HG03139 (cell line): ENCODE data around the gene DUSP8.

Source experiments
- ATAC-seq: cut with Tn5 transposase; IDR thresholded peaks from one replicate; pipeline ENCODE4 v1.9.1; 2021; ENCODE audit not compliant: unreplicated experiment

Gene DUSP8

DNA sequence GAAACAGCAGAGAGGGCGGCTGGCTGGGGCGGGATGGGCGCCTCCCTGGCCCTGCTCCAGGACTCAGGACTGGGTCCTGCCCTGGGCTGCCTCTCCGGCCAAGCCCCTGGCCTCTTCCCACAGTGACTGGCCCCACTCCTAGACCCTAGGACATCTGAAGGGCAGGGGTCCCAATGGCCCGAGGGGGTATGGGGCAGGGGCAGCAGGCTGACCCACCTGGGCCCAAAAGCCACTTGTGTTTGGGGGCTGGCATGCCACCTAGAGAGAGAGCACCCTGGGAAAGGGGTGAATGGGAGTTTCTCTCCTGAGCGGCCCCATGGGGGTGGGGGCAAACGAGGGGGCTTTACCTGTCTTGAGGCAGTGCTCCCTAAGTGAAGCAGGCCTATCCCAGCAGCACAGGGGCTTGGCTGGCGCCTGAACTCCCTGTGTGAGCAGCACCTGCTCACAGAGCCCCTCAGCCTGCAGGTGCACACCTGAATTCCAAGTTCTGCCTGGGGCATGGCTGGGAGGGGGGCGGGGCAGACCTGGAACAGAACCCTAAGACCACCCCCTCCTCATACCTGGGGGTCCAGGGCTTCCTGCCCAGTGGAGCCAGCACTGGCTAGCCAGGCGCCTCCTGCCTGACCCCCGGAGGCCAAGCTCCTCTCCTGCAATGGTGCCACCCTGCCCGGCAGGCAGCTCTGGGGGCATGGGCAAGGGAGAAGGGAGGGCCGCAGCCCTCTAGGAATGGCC lies 16.9 kb downstream of the DUSP8 start:
- no peak for ATAC-seq

DNA sequence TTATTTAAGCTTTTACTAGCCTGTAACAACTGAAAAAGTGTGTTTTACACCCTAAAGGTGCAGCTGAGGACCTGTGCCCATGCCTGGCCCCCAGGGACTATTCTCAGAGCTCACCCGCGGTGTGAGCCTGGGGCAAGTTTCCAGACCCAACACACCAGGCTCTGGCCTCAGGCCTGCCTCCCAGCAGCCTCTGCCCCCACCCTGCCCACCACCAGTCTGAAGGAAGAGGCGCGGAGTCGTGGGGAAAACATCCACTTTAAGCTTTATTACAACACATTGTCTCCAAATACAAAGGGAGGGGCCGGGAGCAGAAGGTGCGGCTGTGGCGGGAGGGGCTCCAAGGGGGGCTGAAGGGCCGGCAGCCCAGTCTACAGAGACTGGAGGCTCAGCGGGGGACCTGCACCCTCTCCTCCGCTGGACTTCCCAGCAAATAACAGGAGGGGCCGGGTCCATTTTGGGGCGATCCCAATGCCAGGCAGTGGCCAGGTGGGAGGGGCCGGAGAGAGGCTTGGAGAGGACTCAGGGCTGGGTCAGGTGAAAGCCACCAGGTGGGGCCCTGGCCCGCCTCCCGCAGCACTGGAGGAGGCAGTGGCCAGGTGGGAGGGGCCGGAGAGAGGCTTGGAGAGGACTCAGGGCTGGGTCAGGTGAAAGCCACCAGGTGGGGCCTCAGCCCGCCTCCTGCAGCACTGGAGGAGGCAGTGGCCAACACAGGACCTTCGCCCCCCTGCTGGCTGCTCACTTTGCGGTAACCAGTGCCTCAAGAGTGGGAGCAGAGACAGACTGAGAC lies 18.1 kb downstream of the DUSP8 start:
- no peak for ATAC-seq

DNA sequence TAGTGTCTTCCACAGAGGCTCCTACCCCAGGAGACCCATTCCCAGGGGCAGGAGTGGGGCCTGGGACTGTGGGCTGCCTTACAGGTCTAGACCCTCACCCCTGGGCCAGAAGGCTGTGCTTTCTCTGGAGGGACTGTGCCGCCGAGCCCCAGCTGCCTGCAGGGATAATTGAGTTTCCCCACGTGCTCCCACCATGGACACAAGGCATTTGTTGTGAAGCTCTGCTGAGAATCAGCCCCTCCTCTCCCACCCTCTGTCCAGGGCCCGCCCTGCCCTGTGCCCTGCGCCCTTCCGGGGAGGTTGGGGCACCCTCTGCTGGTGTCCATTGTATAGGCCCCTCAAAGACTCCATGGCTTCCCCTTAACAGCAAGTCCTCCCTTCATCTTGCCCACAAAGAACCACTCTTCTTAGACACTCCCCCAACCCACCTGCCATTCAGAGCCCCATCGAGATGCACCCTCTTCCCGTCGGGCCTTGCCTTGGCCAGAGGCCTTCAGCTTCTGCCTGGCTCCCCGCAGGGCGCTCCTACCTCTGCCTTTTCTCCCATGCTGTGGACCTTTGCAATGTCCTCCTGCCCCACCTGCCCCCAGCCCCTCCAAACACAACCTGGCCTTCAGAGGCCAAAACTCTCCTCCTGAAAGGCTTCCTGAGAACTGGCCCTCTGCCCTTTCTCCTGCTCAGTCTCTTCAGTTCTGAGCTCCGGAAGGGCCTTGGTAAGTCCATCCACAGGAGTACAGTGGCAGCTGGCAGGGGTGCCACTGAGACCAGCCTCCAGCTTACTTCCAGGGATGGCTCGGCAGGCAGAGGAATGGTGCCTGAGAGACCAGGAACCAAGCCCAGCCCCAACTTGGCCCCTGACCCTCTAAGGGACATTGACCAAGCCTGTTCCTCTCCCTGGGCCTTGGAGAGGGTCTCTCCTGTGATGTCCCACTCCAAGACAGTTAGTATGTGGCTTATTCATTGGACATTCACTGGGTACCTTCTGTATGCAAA lies 22.4 kb downstream of the DUSP8 start:
- ATAC-seq = no peak

DNA sequence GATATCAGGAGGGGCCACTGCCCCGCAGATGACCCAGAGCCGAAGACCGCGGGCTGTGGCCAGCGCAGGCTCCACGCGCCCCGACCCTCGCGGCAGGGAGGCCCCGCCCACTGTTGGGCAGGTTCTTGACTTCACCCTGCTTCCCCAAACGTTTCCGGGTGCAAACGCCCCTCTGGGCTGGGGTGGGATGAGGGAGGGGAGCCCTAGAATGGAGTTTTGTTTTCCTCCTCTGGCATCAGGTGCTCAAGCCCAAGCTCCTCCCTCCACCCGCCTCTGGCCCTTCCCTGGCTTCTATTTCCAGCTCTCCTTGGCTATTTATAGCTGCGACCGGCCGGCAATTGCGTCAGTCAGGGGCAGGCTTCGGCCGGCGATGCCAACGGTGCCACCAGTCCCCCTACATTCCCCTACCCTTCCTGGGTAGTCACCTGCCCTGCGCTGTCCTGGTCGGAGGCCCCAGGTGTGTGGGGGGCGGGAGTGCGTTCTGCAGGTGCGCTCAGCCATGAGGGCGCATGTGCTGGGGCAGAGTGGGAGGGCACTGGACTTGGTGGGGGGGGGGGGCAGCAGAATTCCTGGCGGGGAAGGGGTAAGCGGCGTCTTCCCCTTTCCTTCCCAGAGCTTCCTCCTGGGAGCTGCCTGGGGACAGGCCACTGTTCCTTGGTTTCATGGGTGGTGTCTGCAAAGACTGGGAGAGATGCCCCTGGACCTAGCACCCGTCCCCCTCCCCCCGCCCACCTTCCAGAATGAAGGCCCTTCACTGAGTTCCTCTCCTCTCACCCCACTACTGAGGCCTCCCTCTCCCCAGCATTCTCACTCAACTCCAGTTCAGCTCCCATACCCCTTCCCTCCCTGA lies 23.6 kb downstream of the DUSP8 start:
- no peak for ATAC-seq

DNA sequence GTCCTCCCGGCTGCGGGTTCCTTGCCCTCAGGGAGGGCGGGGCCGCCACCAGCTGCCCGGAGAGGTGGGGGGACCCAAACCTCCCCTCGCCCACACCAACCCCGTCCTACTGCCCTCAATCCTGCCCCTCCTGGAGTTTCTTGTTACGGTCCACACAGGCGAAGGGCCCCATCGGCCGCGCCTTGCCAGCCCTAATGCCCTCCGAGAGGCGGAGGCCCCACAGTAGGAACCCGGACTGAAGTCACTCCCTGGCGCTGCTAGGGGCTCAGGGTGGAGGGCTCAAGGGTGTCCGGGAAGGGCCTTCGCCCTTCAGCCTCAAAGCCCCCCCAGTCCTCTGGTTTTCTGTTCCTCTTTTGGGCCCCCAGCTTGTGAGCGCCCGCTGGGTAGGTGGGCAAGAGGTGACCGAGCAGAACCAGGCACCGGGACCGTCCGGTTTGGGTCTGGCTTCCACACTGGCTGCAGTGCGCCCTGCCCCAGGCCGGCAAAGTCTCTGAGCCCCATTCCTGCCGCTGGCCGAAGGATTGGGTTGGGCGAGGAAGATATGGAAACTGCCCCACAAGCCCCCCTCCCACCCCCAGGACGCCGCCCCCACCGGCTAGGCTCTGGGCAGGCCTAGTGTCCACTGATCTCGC lies 24.5 kb downstream of the DUSP8 start:
- ATAC-seq = no peak

DNA sequence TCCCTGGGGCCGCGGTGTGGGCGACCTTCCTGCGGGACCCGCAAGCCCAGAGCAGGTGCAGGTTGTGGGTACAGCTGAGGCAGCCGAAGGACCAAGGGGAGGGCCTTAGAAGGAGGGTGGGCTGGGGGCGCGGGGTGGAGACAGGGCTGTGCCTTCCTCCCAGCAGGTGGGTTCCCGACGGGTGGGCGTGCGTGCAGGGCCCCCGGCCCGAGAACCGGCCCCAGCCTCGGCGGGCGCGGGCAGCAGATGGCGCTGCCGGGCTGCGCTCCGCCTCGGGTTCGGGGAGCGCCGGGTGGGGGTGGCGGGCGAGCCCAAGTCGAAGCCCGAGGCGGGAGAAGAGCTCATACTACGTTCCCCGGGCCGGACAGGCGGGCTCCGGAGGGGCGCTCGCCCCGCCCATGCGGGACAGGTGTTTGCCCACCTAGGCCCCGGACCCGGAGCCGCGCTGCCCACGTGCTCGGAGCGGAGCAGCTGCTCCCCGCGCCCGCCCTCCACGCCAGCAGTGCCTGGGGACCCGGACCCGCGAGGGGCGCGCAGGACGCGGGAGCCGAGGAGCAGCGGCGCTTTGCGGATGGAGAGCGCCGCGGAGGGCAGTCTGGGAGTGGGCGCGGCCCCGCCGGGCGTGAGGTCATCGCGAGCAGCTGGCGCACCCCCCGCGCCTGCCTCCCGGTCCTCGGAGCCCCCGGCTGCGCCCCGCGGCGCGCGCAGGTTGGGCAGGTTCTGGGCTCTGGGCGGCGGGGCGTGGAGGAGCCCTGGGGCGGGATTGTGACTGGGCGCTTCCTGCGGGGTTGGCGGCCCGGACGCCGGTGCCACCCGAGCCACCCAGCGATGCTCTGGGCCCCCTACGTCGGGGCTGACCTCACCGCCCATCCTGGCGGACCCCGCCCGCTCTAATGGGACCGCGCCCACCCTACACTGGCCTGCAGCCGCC lies 25.3 kb downstream of the DUSP8 start:
- no peak for ATAC-seq

DNA sequence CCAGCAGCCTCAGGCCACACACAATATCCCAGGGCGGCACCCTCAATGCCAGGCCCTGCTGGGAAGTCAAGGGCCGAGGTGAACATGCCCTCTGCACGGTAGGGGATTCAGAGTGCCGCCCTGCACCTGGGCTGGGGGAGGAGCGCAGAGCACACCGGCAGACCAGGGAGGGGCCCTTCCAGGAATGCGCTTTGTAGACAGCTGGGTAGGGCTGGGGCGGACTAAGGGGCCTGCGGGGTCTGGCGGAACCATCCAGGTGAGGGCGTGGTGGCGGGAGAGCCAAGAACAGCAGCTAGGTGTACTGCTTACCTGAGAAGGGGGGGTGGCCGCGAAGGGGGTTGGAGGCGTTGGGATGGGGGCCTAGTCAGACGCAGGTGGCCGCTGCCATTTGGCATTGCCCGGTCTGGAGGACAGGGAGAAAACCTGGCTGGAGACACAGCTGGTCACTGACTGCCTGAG lies 26.0 kb downstream of the DUSP8 start:
- ATAC-seq = no peak

DNA sequence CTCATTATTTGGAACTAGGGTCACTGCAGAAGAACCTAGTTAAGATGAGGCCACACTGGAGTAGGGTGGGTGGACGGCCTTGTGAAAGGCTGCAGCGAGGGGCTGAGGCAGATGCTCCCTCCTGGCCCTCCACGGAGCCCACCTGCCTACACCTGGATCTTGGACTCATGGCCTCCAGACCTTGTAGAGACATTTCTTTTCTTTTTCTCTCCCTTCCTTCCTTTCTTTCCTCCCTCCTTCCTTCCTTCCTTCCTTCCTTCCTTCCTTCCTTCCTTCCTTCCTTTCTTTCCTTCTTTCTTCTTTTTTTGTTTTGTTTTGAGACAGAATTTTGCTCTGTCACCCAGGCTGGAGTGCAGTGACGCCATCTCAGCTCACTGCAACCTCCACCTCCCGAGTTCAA lies 26.6 kb downstream of the DUSP8 start:
- no peak for ATAC-seq

DNA sequence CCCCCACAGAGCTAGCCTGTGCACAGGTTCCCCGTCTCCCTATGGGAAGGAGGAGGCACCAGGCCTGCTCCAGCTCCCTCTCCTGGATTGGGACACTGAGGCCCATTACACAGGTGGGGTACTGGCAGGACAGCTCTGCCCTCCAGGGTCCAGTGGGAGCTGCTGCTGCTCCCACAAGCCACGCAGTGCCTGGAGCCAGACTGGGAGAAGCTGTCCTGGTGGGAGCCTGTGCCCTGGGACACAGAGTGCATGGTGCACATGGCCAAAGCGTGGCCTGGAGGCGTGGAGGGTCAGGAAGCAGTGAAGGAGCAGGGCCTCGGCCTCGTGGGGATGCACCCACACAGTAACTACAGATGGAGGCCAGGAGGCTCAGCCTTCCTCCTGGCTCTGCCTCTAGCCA lies 27.5 kb downstream of the DUSP8 start:
- no peak for ATAC-seq

DNA sequence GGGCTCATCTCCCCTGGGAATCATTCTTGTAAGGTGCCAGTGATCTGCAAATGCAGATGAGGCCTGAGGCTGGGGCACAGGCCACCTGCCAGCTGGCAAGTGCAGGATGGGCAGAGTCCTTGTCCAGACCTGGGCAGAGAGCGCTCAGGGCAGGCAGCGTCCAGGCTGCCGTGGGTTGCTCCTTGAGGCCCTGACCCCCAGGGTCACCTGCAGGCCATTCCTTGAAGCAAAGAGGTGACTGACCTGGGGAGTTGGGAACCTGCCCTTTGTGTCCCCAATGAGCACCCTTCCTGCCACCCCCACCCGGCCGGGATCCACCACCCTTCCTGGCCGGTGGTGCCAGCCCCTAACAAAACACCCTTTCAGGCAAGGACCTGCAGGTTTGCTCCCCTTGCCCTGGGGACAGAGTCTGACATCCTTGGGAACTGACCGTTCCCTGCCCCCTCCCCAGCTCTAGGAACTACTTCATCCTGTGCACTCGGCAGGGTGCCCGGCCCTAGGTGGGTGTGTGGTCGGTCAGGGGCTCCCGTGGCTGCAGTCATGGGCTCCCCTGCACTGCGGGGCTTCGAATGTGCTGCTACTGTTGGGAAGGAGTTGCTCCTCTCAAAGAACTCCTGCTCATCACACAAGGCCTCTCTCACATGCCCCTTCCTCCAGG lies 28.3 kb downstream of the DUSP8 start:
- ATAC-seq = no peak

DNA sequence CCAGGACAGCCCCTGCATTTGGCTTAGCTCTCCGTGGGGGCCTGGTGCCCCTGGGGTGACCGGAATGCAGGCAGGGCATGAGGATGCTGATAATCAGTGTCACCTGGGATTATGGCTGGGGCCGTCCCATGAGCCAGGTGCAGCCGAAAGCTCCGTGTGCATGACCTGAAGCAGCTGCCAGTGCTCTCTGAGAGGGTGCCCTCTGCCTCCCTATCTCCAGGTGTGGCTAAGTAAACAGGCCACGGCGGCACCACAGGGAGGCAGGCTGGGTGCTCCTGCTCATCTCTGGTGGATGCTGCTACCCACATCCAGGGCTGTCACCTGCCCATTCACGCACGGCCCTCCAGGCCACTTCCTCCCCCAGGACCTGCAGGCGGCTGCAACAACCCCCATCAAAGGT lies 29.8 kb downstream of the DUSP8 start:
- ATAC-seq = no peak

DNA sequence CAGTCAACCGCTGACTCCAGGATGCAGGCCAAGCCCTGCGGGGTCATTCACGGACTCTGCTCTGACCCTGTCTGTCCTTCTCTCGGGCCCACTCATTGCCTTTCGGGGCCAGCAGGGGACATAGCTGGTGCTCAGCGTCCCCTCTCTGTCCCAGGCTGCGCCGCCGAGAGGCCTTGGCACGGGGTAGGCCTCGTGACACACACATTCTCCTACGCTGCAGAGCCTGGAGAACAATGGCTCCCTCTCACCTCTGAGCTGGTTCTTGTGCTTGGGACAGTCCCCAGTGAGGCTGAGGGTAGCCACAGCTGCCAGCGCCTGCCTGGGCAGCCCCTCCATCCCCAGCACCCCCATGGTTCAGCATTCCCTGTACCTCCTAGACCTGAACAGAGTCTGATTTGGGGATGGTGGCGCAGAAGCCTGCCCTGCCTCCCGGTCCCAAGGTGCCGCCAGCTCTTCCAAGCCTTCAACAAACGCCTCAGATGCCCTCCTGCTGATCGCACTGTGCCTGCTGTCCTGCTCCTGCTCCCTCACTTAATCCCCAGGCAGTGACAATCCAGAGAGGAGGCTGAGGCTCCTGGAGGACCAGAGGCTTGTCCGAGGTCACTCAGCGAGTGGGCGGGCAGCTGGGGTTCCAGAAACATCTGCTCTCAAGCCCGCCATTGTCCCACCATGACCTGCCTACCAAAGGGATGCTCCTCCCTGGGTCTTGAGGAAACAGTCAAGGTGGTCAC lies 30.4 kb downstream of the DUSP8 start:
- ATAC-seq = no peak

DNA sequence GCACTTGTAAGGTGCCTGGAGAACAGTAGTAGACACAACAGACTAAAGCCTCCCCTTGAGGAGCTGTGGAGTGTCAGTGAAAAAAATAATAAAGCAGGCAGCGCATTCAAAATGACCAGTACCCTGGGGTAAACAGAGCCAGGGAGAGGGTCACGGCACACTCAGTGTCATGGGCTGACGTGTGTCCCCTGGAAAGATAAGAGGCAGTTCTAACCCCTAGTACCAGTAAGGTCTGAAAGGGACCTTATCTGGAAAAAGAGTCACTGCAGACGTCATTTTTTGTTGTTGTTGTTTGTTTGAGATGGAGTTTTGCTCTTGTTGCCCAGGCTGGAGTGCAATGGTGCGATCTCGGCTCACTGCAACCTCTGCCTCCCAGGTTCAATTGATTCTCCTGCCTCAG lies 32.0 kb downstream of the DUSP8 start:
- no peak for ATAC-seq

DNA sequence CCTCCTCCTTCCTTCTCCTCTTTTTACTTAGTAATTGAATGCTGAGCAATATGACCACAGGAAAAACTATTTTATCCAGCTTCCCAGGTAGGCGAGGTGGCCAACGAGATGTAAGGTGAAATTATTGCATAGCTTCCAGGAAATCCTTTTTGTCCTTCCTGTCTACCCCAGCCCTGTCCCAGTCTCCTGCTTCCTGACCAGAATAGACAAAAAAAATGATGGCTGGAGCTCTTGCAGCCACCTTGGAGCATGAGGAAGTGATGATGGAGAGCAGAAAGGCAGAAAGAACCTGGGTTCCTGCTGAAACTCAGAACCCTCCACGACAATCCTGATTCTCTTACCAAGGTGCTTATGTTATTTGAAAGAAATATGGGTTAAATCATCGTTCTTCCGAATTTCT lies 33.9 kb downstream of the DUSP8 start:
- no peak for ATAC-seq

DNA sequence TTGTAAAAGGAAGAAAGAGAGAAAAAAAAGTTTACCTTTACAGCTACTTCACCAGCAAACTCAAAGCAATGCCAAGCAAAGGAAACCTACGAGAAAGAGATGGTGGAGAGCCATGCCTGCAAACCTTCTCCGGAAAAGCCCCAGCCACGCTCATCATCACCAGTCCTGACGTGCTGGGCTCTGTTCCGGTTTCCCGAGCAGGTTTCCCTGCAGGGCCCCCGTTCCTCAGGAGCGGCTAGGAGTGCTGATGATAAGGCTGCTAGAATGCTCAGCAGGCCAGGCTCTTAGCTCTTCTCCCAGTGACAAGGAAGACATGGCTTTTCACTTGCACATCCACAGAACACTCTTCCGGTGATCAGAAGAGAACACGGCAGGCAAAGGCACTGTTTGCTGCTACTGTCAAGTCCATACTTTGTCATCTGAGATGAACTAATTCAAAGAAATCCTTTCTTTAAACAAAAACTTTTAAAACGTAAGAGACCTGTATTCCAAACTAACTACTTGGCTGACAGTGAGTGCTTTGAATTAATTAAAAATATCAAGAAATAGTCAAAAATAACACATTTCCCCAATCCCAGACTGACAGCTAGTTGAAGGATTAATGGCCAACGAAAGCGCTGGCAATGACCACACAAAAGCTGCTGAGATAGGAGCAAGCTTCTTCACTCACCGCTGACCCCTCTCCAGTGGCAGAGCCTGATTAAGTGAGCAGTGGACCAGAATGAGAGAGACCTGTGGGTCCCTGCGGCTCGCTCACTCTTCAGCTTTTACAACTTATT lies 35.8 kb downstream of the DUSP8 start:
- no peak for ATAC-seq

DNA sequence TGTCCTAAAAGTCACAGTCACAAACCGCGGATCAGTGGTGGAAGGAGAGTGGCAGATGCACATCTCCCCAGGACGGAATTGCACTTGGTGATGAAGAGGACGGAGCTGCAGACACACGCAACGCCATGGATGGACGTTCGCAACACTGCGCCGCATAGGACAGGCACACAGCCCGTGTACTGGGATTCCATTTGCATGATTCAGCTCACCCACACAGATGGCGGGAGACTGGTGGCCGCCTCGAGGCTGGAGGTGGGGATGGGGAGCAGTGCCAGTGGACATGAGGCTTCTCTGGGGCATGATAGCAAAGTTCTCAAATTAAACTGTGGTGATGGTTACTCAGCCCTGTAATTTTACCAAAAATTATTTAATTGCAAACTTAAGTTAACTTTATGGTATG lies 37.4 kb downstream of the DUSP8 start:
- ATAC-seq = no peak

DNA sequence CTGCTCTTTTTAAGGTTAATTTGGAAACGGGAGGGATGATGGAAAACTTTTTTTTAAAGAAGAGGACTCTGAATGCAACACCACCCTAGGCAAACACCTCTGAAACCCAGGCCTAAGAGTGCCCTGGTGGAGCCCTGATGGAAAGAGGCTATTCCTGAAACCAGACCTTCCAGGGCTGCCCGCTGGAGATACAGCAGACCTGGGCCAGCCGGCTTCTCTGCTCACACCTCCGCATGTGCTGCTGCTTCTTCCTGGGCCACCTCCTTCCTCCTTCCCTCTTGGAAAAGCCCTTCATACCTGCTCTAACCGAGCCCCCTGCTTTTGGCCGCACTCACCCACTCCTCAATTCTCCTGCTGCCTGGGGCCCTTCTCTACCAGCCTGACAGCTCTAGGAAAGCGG lies 37.9 kb downstream of the DUSP8 start:
- ATAC-seq = no peak
